ENCODE results near the gene NRIP1.
"Not testable (repeated sequence)": the region's sequence is repeated elsewhere in the genome, so short reads cannot be mapped to it uniquely, and the experiment has no call there.

The NRIP1 gene

DNA sequence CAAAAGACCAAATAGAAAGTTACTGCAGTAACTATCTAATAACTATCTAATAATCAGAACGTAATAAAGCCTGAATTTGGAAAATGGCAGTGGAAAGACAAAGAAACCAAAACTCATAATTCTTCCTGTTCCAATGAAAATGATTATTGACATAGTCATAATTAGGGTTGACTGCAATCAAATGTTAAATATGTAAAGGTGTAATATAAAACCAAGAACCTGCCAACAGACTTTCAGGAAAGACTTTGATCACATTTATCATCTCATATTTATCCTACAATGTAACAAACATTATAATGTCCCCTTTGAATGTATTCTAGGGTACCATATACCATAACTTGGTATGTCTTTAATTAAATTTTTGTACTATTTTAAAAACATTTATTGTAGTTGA lies 26.9 kb downstream of the NRIP1 start:
- DNase-seq: no peak

DNA sequence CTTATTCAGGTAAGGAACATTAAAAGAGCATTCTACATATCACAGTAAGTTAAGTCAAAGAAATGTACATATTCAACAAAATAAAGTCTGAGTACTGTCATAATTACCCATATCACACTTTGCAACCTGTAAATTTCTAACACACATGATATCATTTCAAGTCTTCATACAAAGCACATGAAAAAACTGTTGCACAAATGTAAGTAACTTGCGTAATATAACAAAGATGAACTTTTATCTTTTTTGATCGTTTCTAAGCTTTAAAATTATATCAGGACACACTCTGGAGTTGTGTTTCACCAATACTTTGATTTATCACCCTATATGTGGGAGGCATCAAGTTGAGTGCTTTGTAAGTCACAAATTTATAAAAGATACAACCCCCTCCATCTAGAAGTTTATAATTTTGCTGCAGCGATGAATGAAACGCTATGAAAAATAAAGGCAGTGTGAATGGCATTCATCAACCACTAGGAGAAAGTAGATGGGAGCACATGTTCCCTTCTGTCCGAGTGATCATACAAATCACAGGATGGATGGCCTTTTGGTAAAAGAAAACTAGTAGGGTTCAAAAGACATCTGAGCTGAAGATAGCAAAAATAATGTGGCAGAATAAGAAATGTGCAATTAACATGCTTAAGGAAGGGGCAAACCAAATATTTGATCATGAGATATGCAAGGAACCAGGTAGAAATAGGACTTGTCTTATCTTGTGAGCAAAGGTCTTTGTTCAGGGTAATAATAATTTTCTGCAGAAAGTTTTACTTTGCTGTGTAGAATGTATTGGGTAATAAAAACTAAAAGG lies 27.5 kb downstream of the NRIP1 start:
- DNase-seq: no peak

DNA sequence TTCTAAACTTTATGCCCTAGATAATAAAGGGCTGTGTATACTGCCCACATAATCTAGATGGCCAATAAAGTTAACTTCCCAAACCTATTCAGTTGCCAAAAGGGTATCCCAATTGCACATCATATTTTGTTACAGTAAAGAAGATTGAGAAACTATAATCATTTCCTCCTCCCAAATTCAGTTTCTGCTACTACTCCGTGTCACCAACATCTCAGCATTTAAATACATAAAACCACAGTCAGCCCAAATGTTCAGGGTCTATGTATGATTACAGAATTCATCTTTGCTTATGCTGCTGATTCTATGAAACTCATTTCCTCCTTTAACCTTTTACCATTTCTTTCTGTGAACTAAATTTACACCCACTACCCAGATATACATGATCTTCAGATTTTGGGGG lies 28.6 kb downstream of the NRIP1 start:
- no peak for DNase-seq

DNA sequence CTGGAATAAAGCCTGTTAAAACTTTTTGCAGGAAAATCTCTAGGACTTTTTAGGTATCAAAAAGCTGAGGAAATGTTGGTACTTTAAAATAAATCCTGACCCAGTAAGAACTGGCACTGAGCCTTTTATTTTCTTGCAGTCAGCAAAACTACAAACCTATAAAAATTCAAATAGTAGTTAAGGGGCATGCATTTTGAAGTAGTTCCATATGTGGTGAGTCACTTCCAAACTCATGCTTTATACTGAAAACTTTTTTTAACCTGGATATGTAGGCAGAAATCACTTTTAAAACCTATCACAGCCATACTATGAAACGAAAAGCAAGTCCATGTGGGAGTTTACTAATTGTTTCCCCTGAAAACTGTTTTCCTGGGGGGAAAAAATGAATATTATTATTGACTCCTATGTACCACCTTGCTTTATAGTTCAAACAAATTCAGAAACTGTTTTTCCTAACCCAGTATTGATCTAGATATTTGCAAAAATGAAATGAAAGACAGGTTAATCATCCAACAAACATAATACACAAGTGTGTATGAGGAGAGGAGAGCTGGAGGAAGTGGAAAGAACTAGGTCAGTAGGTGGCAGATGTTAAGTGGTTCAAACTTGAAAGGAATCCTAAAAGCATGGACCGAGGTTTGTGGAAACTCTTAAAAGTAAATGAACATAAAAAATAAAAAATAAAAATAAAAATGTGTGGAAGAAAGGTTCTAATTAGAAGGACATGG lies 30.5 kb downstream of the NRIP1 start:
- no peak for DNase-seq

DNA sequence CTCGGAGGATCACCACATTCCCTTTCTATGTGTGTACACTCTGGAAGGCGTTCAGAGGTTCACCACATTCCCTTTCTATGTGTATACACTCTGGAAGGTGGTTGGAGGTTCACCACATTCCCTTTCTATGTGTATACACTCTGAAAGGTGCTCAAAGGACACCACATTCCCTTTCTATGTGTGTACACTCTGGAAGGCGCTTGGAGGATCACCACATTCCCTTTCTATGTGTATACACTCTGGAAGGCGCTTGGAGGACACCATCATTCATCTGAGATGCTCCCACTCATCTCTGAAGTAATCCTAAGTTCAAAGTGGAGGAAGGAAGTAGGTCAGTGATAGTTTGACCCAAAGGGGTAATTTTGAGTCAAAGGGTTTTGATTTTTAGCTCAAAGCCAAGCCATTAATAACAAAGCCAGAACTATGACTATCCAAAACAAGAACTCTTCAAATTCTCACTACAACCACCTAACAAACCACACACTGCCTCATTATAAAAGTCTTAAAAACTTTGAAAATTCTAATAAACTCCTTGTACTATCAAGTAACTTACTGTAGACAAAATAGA lies 32.9 kb downstream of the NRIP1 start:
- DNase-seq: no peak

DNA sequence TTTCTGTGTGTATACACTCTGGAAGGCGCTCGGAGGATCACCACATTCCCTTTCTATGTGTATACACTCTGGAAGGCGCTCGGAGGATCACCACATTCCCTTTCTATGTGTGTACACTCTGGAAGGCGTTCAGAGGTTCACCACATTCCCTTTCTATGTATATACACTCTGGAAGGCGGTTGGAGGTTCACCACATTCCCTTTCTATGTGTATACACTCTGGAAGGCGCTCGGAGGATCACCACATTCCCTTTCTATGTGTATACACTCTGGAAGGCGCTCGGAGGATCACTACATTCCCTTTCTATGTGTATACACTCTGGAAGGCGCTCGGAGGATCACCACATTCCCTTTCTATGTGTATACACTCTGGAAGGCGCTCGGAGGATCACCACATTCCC lies 33.4 kb downstream of the NRIP1 start:
- DNase-seq: not testable (repeated sequence)

DNA sequence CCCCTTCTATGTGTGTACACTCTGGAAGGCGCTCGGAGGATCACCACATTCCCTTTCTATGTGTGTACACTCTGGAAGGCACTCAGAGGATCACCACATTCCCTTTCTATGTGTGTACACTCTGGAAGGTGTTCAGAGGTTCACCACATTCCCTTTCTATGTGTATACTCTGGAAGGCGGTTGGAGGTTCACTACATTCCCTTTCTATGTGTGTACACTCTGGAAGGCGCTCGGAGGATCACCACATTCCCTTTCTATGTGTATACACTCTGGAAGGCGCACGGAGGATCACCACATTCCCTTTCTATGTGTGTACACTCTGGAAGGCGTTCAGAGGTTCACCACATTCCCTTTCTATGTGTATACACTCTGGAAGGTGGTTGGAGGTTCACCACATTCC lies 33.9 kb downstream of the NRIP1 start:
- DNase-seq: not testable (repeated sequence)

DNA sequence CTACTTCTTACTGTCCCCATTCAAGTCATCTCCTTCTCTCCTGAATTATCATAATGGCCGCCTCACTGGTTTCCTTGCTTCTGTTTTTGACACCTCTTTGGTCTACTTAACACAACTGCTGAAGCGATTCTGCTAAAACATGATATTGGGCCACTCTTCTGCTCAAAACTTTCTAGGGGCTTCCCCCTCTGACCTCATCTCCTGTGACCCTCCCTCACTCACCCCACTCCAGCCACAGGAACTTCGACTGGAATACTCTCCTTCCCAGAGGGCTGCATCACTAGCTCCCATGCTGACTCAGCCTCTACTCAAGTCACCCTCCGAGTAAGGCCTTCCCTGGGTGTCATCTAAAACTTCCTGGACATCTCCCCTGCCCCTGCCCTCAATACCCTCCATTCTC lies 35.7 kb downstream of the NRIP1 start:
- DNase-seq: no peak

DNA sequence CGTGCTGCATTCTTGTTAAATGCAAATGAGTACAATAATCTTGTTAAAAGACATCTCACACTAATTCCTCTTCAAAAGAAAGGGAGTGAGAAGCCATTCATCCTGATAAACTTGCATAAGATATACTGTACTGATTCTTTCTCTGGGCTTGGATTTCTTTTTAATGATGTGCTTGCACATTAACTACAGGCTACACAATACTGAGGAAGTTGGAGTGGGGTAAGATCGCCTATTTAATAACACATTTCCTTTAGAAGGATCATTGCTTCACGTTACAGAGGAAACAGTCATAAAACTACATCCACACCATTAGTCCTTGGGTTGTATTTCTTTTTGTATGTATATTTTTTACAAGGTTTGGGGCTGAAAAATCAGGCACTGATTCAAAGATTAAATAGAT lies 36.6 kb downstream of the NRIP1 start:
- no peak for DNase-seq

DNA sequence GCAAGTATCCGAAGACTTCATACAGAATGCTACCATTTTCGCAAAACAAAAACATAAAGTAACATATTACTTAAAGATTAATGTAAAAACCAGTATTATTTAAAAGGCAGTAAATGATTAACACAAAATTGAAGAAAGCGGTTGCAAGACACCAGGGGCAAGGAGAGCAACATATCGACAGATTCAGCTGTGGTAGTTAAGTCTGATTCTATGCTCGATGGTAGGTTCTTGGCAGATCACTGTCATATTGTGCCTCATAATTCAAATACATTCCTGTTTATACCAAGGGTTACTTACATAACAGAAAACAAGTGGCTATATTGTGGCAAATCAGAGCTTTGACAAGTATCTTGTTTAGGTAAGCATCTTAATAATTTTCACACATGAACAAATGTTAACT lies 37.7 kb downstream of the NRIP1 start:
- DNase-seq: no peak

DNA sequence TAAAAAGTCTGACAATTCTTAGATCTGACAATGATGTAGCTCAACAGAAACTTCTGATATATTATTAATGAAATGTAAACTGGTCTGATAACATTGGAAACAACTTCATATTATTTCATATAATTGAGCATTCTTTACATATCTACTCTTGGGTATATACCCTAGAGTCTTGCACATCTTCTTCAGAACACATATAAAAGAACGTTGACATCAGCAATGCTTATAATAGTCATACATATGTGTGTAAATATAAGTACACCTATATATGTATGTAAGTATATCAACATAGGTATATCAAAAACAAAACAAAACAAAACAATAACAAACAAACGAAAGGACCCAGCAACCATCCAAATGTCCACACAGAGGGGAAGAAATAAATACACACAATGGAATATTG lies 38.4 kb downstream of the NRIP1 start:
- DNase-seq: no peak

DNA sequence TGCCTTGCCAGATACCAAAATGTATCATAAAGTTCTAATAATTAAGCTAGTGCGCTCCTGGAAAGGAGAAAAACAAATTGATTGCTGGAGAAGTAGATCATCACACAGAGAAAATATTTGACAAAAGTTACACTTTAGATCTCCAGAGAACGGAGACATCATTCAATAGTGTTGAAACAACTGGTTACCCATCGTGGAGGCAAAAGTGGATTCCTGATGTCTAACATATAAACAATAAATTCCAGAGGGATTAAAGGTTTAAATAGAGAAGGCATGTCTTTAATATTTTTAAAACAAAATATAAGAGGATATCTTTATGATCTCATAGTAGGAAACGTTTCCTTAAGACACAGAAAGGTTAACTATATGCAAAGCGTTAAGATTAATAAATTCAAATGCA lies 41.0 kb downstream of the NRIP1 start:
- no peak for DNase-seq

DNA sequence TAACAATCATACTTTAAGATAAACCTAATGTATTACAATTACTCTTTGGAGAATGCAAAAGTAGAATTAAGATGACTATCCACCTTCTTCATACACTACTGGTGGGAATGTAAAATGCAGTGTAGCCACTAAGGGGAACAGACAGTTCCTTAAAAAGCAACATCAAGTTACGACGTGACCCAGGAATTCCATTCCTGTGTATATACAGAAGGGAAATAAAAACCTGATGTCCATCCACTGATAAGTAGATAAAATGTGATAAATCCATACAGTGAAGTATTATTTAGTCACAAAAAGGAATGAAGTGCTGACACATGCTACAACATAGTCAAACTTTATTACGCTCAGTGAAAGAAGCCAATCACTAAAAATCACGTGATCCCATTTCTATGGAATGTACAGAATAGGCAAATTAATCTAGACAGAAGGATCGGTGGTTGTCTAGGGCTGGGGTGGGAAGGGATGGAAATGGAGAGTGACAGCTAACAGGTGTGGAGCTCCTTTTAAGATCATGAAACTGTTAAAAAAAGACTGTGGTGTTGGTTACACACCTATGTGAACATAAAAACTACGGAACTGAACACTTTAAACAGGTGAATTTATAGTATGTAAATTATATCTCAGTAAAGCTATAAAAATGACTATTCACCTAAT lies 42.1 kb downstream of the NRIP1 start:
- DNase-seq: no peak

DNA sequence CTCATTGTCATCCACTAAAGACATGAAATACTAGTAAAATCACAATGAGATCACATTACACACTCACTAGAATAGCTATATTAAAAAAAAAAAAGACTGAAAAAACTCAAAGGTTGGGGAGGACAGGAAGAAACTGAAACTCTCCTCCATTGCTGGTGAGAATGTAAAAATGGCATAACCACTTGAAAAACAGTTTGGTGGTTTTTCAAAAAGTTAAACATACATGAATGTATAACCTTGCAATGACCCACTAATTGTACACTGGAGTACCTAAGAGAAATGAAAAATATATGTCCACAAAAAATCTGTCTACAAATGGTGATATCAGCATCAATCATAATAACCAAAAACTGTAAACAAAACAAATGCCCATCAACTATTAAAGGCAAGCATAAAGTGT lies 44.0 kb downstream of the NRIP1 start:
- DNase-seq: no peak

DNA sequence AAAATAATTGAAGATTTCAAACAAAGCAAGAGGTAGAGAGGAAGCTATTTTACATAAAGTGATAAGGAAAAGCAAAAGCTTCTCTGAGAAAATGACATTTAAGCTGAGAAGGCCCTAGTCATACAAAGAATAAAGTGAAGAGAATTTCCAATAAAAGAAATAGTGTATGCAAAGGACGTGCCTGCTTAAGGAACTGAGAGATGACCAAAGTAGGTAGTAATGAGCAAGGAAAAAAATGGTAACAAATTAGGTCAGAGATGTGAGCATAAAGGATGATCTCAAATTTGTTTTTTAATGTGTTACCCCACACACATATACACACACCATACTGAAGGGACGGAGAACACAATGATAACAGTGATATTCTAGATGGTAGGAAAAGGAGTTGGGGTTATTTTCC lies 46.4 kb downstream of the NRIP1 start:
- no peak for DNase-seq

DNA sequence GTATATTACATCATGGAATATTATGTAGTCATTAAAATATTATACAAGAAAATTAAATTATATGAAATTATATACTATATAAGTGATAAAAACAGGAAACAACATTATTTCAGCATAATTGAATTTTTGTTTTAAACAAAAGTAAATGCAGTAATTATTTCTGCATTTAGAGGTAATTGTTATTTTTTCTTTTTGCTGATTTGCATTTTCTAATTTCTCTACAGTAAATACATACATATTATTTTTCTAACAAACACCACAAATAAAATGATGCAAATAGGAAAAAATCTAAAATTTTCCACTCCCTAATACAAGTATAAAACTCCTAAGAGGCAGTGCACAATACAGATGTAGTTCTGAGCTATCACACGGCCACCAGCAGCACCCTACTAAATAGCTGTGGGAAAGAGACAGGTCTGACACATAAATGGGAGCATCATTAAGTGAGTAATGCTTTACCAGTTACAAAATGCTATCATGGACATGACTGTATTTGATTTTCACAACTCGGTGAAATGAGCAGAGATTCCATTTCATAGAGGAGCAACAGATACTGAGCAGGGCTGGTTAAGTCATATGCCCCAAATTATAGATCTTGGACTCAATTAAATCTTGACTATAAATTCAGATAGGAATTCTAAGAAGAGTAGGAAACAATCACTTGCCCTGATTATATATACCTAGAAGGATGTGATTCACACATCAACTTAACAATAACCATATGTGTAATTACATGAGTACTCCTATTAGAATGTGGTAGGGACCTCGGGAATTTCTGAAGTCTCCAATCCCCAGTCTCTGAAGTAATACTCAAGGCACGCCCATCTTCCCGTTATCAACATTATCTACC lies 49.0 kb downstream of the NRIP1 start:
- DNase-seq: no peak

DNA sequence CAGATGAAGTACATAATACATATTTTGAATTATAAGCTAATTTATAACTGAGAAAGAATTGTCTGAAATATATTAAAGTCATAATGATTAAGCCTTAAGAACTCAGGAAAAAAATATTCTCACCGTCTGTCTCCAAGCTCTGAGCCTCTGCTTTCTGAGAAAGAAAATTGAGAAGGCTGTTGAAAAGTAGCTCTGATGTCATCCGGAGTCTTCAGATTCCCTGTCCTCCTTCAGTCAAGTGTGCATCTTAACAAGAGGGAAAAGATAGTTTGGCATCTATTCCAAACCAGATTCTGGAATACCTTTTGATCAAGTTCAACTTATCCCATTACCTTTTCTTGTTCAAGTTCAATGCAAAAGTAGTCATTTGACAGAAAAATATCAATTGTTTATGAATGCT lies 50.6 kb downstream of the NRIP1 start:
- DNase-seq: no peak

DNA sequence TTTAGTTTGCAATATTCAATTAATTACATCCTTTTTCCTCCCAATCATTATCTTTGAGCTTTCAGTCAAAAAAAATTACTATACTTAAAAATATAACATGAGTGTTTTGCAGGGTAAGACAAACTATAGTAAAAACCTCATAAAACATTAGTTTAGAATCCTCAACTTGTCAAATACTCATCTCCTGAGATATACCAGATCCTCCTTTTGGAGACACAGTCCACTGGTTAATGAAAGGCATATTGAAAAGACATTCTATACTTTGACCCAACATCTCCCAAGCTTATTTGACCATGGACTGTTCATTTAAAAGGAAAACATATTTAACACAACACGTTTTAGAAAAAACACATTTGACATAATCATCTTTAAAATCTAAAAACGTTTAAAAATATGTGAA lies 52.8 kb downstream of the NRIP1 start:
- DNase-seq: no peak

DNA sequence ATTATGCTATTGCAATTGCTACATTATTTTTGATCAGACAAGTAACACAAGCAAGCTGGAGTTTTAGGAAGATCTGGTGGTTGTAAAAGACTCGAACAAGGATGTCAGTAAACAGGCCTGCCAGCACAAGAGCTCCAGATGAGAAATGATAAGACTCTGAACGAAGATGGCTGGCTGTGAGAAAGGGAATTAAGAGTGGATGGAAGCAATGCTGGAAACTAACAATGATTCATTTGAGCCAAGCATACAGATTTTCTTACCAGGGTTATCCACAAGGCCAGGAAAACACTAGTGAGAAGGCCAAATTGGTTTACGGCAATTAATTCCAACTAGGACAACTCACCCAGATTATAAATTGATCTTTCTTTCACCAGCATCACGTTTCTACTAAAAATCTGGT lies 54.2 kb downstream of the NRIP1 start:
- no peak for DNase-seq

DNA sequence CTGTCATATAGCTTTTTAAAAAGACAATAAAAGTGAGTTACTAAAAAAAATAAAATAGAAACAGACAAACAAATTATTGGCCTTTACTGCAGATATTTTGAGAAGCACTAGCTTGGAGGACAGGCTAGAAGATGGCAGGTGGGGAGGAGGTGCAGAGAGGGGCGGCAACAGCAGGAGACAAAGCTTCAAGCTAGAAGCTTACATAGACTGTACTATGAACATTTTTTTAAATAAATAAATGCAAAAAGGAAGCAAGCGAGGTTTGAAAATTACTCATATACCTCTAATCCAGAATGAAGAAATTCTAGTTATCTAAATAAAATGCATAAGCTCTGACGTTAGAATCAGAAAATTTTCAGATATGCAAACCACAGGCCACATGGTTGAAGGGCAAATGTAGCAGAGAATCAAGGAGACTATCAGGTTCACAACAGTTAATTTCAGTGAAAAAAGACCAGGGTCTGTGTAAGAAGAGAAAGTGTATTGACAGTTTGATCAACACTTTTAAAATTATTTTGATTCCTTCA lies 54.9 kb downstream of the NRIP1 start:
- DNase-seq: no peak

DNA sequence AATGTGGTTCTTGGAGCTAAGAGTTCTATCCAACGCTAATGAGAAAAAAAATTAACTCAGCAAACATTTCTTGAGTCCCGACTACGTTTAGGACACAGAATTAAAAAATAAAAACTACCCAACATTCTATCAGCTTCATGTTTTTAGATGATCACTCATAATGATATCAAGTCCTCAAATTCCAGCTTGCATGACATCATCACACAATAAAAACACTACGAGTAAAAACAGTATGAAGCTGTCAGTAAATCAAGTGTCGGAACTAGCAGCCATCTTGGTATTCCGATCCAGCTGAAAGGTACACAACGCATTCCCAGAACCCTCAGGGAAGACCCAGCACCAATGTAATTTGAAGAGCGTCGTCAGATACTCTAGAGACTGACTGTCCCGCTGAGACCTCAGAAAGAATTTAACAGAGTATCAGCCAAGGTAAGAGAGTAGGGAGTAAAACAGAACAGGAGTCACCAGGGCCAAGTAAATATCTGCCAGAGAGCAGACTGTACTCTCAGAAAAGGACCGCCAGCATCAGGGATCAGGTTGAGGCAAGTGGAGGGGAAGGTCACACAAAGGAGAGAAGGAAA lies 57.0 kb downstream of the NRIP1 start:
- no peak for DNase-seq

DNA sequence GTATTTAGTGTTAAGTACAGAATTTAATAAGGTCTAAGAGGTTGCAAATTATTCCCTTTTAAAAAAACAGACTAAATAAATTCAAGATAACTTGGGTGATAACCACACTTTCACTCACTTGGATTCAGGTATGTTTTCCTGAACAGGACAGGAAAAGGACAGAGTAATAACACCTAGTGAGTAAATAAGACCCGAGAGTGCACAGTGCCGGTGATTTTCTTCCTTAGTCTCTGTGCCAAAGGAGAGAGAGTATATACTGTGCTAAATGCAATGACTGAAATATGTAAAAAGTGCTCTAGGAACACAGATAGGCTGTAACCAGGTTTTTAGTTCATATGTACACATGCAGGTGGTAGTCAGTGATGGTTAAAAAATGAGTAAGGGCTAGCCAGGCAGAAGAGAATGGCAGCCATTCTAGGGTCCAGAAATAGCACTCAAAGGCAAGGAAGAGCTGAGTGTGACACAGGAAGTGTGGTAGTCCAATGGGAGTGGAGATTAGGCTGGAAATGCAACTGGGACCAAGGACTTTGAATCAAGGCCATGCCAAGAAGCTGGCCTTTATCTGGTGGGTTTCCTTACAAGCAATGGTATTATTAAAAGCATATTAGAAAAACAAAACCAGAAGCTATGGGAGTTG lies 58.1 kb downstream of the NRIP1 start:
- no peak for DNase-seq

Measured in effector CD8-positive, alpha-beta T cell (primary cell).